Measurements from ENCODE around the gene ATP5PO.

DNA sequence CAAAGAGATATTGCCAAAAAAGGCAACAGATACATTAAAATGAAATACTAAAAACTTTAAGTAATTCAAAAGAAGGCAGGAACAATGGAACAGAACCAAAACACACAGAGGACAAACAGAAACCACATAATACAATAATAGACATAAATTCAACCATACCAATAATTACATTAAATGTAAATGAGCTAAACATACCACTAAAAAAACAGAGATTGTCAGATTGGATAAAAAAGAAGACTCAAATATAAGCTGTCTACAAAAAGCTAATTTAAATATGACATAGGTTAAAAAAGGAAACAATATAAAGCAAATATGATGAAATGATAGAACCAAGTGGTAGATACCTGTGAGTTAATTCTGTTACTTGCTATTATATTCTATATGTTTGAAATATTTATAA, 44.1 kb upstream of the ATP5PO start:
- TF ChIP-seq, protein P1, sequence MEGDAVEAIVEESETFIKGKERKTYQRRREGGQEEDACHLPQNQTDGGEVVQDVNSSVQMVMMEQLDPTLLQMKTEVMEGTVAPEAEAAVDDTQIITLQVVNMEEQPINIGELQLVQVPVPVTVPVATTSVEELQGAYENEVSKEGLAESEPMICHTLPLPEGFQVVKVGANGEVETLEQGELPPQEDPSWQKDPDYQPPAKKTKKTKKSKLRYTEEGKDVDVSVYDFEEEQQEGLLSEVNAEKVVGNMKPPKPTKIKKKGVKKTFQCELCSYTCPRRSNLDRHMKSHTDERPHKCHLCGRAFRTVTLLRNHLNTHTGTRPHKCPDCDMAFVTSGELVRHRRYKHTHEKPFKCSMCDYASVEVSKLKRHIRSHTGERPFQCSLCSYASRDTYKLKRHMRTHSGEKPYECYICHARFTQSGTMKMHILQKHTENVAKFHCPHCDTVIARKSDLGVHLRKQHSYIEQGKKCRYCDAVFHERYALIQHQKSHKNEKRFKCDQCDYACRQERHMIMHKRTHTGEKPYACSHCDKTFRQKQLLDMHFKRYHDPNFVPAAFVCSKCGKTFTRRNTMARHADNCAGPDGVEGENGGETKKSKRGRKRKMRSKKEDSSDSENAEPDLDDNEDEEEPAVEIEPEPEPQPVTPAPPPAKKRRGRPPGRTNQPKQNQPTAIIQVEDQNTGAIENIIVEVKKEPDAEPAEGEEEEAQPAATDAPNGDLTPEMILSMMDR (IDR thresholded peaks at IDR 0.05) = no peak
- TF ChIP-seq EZH2 (IDR thresholded peaks at IDR 0.05) = no peak

All from neural progenitor cell (in vitro differentiated cells).